ENCODE measurements around the gene AHCYL2.

DNA sequence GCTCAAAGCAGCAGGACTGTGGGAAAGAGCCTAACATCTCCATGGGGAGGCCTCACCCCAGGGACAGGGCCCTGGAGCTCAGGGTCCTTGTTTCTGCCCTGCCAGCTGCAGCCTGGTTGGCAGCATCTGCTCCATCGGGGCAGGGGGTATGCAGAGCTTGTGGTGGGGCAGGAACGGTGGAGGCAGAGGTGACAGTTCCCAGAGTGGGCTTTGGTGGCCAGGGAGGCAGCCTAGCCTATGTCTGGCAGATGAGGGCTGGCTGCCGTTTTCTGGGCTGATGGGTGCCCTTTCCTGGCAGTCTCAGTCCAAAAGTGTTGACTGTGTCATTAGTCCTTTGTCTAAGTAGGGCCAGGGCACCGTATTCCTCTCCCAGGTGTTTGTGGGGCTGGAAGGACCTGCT, 12.2 kb upstream of the AHCYL2 start:
- TF ChIP-seq POLR2AphosphoS5 (IDR thresholded peaks at IDR 0.05; ENCODE audit: low read depth, low read length) (no peak), TAF1 (IDR thresholded peaks at IDR 0.05; ENCODE audit: borderline replicate concordance, low read depth, low read length) (no peak)
